ENCODE results near the gene DCTN1.
A peak's percentile ranks its signal among the peaks of the same experiment; 100 is the strongest.
"Not testable (repeated sequence)": the region's sequence is repeated elsewhere in the genome, so short reads cannot be mapped to it uniquely, and the experiment has no call there.

The DCTN1 gene

GRCh38 chr2:74374509-74375205 is 5.5 kb downstream of the DCTN1 start:
- in situ Hi-C loops (cut with MboI; ENCODE audit: low pct_unique_long_range_greater_than_20kb, low sequenced_read_pairs) = no loop called here
- DNase-seq = no peak

- in situ Hi-C loops (cut with MboI; ENCODE audit: low pct_unique_long_range_greater_than_20kb, low sequenced_read_pairs) = no loop called here
- no peak for DNase-seq
These were observed 6.1 kb downstream of the DCTN1 start for GRCh38 chr2:74373985-74374384.

GRCh38 chr2:74373221-74373676 is 6.9 kb downstream of the DCTN1 start:
- no peak for DNase-seq
- in situ Hi-C loops (cut with MboI; ENCODE audit: low pct_unique_long_range_greater_than_20kb, low sequenced_read_pairs) = no loop called here

GRCh38 chr2:74372674-74373073 is 7.4 kb downstream of the DCTN1 start:
- DNase-seq = no peak
- in situ Hi-C loops (cut with MboI; ENCODE audit: low pct_unique_long_range_greater_than_20kb, low sequenced_read_pairs) = no loop called here

GRCh38 chr2:74371421-74371820 is 8.7 kb downstream of the DCTN1 start:
- DNase-seq = no peak
- in situ Hi-C loops (cut with MboI; ENCODE audit: low pct_unique_long_range_greater_than_20kb, low sequenced_read_pairs) = no loop called here

- DNase-seq = no peak
- in situ Hi-C loops (cut with MboI; ENCODE audit: low pct_unique_long_range_greater_than_20kb, low sequenced_read_pairs) = no loop called here
These were observed 10.1 kb downstream of the DCTN1 start for GRCh38 chr2:74369976-74370375.

GRCh38 chr2:74368499-74368898 is 11.6 kb downstream of the DCTN1 start:
- no peak for DNase-seq
- in situ Hi-C loops (cut with MboI; ENCODE audit: low pct_unique_long_range_greater_than_20kb, low sequenced_read_pairs) = no loop called here

GRCh38 chr2:74367789-74368188 is 12.3 kb downstream of the DCTN1 start:
- DNase-seq = no peak
- in situ Hi-C loops (cut with MboI; ENCODE audit: low pct_unique_long_range_greater_than_20kb, low sequenced_read_pairs) = no loop called here

- in situ Hi-C loops (cut with MboI; ENCODE audit: low pct_unique_long_range_greater_than_20kb, low sequenced_read_pairs) = no loop called here
- DNase-seq = no peak
These were observed 14.1 kb downstream of the DCTN1 start for GRCh38 chr2:74366036-74366435.

- in situ Hi-C loops (cut with MboI; ENCODE audit: low pct_unique_long_range_greater_than_20kb, low sequenced_read_pairs) = no loop called here
These were observed 15.3 kb downstream of the DCTN1 start for GRCh38 chr2:74364533-74365505.

GRCh38 chr2:74361327-74361726 is 18.8 kb downstream of the DCTN1 start:
- DNase-seq = no peak
- in situ Hi-C loops (cut with MboI; ENCODE audit: low pct_unique_long_range_greater_than_20kb, low sequenced_read_pairs) = no loop called here

More at GRCh38 chr2:74364533-74365505, 15.3 kb downstream of the DCTN1 start:
- no peak for DNase-seq

GRCh38 chr2:74357627-74358026 is 22.5 kb downstream of the DCTN1 start:
- in situ Hi-C loops (cut with MboI; ENCODE audit: low pct_unique_long_range_greater_than_20kb, low sequenced_read_pairs) = no loop called here
- DNase-seq = no peak

GRCh38 chr2:74349889-74350288 is 30.2 kb downstream of the DCTN1 start:
- in situ Hi-C loops (cut with MboI; ENCODE audit: low pct_unique_long_range_greater_than_20kb, low sequenced_read_pairs) = no loop called here
- no peak for DNase-seq

GRCh38 chr2:74347742-74348141 is 32.4 kb downstream of the DCTN1 start:
- in situ Hi-C loops (cut with MboI; ENCODE audit: low pct_unique_long_range_greater_than_20kb, low sequenced_read_pairs) = no loop called here
- DNase-seq = no peak

- no peak for DNase-seq
- in situ Hi-C loops (cut with MboI; ENCODE audit: low pct_unique_long_range_greater_than_20kb, low sequenced_read_pairs) = no loop called here
These were observed 32.8 kb downstream of the DCTN1 start for GRCh38 chr2:74347303-74347702.

GRCh38 chr2:74345272-74345943 is 34.7 kb downstream of the DCTN1 start:
- no peak for DNase-seq
- in situ Hi-C loops (cut with MboI; ENCODE audit: low pct_unique_long_range_greater_than_20kb, low sequenced_read_pairs) = no loop called here

GRCh38 chr2:74343316-74343715 is 36.8 kb downstream of the DCTN1 start, which contains the start of gene SLC4A5:
SLC4A5 (minus strand) TSS chr2:74343416; CDS start chr2:74315023, 28,393 bp downstream.
- DNase-seq = no peak
- in situ Hi-C loops (cut with MboI; ENCODE audit: low pct_unique_long_range_greater_than_20kb, low sequenced_read_pairs) = no loop called here

GRCh38 chr2:74336227-74336626 is 43.9 kb downstream of the DCTN1 start:
- DNase-seq; in situ Hi-C loops (cut with MboI; ENCODE audit: low pct_unique_long_range_greater_than_20kb, low sequenced_read_pairs): not testable (repeated sequence)

GRCh38 chr2:74334931-74335333 is 45.2 kb downstream of the DCTN1 start:
- peak; percentile 62 for DNase-seq
- in situ Hi-C loops (cut with MboI; ENCODE audit: low pct_unique_long_range_greater_than_20kb, low sequenced_read_pairs) = no loop called here

Measured in KBM-7 (cell line).